Measurements from ENCODE around the gene FUT6.
"Not testable (repeated sequence)": the region's sequence is repeated elsewhere in the genome, so short reads cannot be mapped to it uniquely, and the experiment has no call there.

FUT6 gene

GRCh38 chr19:5880196-5880595 lies 40.7 kb upstream of the FUT6 start:
- Histone ChIP-seq H3K36me3 (ENCODE audit: control insufficient read depth, insufficient read depth, low read length) (no peaks in the 10 kb centered on the region), H3K27me3 (replicated peaks; ENCODE audit: control insufficient read depth, insufficient read depth, low read length) (no peaks in the 10 kb centered on the region), H3K4me3 (replicated peaks; ENCODE audit: low read depth, low read length) (no peak overlapping the region)
- no peak for DNase-seq (ENCODE audit: extremely low read depth, insufficient read length)
- TF ChIP-seq CTCF (IDR thresholded peaks at IDR 0.05; ENCODE audit: insufficient read depth, low read length, poor library complexity, severe bottlenecking): no peak

GRCh38 chr19:5877882-5878281 lies 38.4 kb upstream of the FUT6 start:
- no peak for DNase-seq (ENCODE audit: extremely low read depth, insufficient read length)
- no peaks in the 10 kb centered on the region for H3K27me3 ChIP-seq (replicated peaks; ENCODE audit: control insufficient read depth, insufficient read depth, low read length)
- H3K36me3 ChIP-seq (ENCODE audit: control insufficient read depth, insufficient read depth, low read length): no peaks in the 10 kb centered on the region
- H3K4me3 ChIP-seq (replicated peaks; ENCODE audit: low read depth, low read length): no peak overlapping the region
- no peak for TF ChIP-seq CTCF (IDR thresholded peaks at IDR 0.05; ENCODE audit: insufficient read depth, low read length, poor library complexity, severe bottlenecking)

GRCh38 chr19:5877427-5877826 lies 37.9 kb upstream of the FUT6 start:
- no peaks in the 10 kb centered on the region for H3K27me3 ChIP-seq (replicated peaks; ENCODE audit: control insufficient read depth, insufficient read depth, low read length)
- no peaks in the 10 kb centered on the region for H3K36me3 ChIP-seq (ENCODE audit: control insufficient read depth, insufficient read depth, low read length)
- DNase-seq (ENCODE audit: extremely low read depth, insufficient read length): no peak
- no peak overlapping the region for H3K4me3 ChIP-seq (replicated peaks; ENCODE audit: low read depth, low read length)
- TF ChIP-seq CTCF (IDR thresholded peaks at IDR 0.05; ENCODE audit: insufficient read depth, low read length, poor library complexity, severe bottlenecking): no peak

- not testable (repeated sequence) for H3K27me3 ChIP-seq (replicated peaks; ENCODE audit: control insufficient read depth, insufficient read depth, low read length); H3K36me3 ChIP-seq (ENCODE audit: control insufficient read depth, insufficient read depth, low read length); DNase-seq (ENCODE audit: extremely low read depth, insufficient read length); H3K4me3 ChIP-seq (replicated peaks; ENCODE audit: low read depth, low read length)
Measured at GRCh38 chr19:5874496-5874895, 35.0 kb upstream of the FUT6 start.

- no peak for DNase-seq (ENCODE audit: extremely low read depth, insufficient read length)
- Histone ChIP-seq H3K27me3 (replicated peaks; ENCODE audit: control insufficient read depth, insufficient read depth, low read length) (no peaks in the 10 kb centered on the region), H3K4me3 (replicated peaks; ENCODE audit: low read depth, low read length) (no peak overlapping the region), H3K36me3 (ENCODE audit: control insufficient read depth, insufficient read depth, low read length) (no peaks in the 10 kb centered on the region)
- TF ChIP-seq CTCF (IDR thresholded peaks at IDR 0.05; ENCODE audit: insufficient read depth, low read length, poor library complexity, severe bottlenecking): no peak
Measured at GRCh38 chr19:5873617-5874199, 34.2 kb upstream of the FUT6 start.

GRCh38 chr19:5870986-5871394 lies 31.5 kb upstream of the FUT6 start:
- DNase-seq (ENCODE audit: extremely low read depth, insufficient read length): no peak
- H3K36me3 ChIP-seq (ENCODE audit: control insufficient read depth, insufficient read depth, low read length): no peaks in the 10 kb centered on the region
- TF ChIP-seq CTCF (IDR thresholded peaks at IDR 0.05; ENCODE audit: insufficient read depth, low read length, poor library complexity, severe bottlenecking): no peak
- no peaks in the 10 kb centered on the region for H3K27me3 ChIP-seq (replicated peaks; ENCODE audit: control insufficient read depth, insufficient read depth, low read length)
- H3K4me3 ChIP-seq (replicated peaks; ENCODE audit: low read depth, low read length): no peak overlapping the region
